ENCODE data around the gene DNAJC16. TPM values are rescaled to one million over a fixed set of nuclear protein-coding genes. Genes with fewer than 3 reads are reported as not detected.

Gene DNAJC16
- total RNA-seq, 3 donors from 2014 or later (not counting 1 experiment from before 2014, with no cell fraction given) = 18.6 to 22.8 (median 18.7) TPM

GRCh38 chr1:15618655-15619525, 92.2 kb downstream of the DNAJC16 start:
- Histone ChIP-seq H3K9me3 (ENCODE audit: control insufficient read depth, insufficient read depth, low read length) (no peaks in the 10 kb centered on the region), H3K27me3 (ENCODE audit: control insufficient read depth, insufficient read depth, low read length) (no peaks in the 10 kb centered on the region), H3K36me3 (ENCODE audit: control insufficient read depth, insufficient read depth, low read length) (no peaks in the 10 kb centered on the region), H3K27ac (ENCODE audit: low read length) (peak overlapping the region; percentile 92), H3K4me1 (ENCODE audit: control insufficient read depth, insufficient read depth, low read length) (peaks cover 25% of the 10 kb centered on the region), H3K4me3 (ENCODE audit: low read length) (peak overlapping the region; percentile 98)
- DNase-seq = peak in 1 of 2 donors; percentile 16
- ATAC-seq = no peak
- H3K27me3 Mint-ChIP-seq (ENCODE audit: low read depth in 2 of 2) = no peaks in the 10 kb centered on the region
- H3K4me1 Mint-ChIP-seq = peaks cover 48 to 54% of the 10 kb centered on the region in 2 donors
- H3K4me3 Mint-ChIP-seq = peak overlapping the region; percentile 91
- TF ChIP-seq CTCF (IDR thresholded peaks at IDR 0.05) = no peak
- H3K27ac Mint-ChIP-seq = peak overlapping the region; percentile 88 to 93
- intact Hi-C loops (cut with micrococcal nuclease) = loop anchor here (5.0 to 10.0 kb wide), 2 partner anchors 66 to 92 kb away; partner anchors contain the start of genes DNAJC16 and PLEKHM2
- no peaks in the 10 kb centered on the region for H3K36me3 Mint-ChIP-seq
- H3K9me3 Mint-ChIP-seq = no peaks in the 10 kb centered on the region
- WGBS (ENCODE audit: insufficient coverage) = 87% methylated on average over 24 of the region's 26 CpGs

DNA sequence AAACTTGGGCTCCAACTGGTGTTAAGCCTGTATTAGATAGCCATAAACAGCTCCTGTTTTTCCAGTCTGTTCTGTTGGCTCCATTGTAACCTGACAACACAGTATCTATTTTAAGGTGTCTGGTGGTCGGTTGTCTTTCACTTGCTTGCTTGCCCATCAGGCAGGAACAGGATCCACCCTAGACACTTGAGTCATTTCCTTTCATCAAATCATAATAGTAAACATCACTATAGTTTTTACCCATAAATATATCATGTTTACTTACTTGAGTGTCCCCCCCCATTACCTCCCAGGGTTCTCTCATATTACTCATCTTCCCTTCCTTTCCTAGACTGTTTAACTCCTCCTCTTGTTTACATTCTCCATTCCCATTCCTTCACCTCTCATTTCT, 93.5 kb downstream of the DNAJC16 start:
- TF ChIP-seq CTCF (IDR thresholded peaks at IDR 0.05) = no peak
- H3K9me3 ChIP-seq (ENCODE audit: control insufficient read depth, insufficient read depth, low read length) = no peaks in the 10 kb centered on the region
- Mint-ChIP-seq H3K4me1 (peaks cover 48 to 60% of the 10 kb centered on the region in 2 donors), H3K27ac (peak overlapping the region; percentile 88 to 93), H3K27me3 (ENCODE audit: low read depth in 2 of 2) (no peaks in the 10 kb centered on the region), H3K9me3 (no peaks in the 10 kb centered on the region), H3K36me3 (no peaks in the 10 kb centered on the region), H3K4me3 (peak overlapping the region; percentile 75)
- WGBS (ENCODE audit: insufficient coverage) = 11% methylated on average over 1 of the region's 1 CpG
- peak overlapping the region; percentile 31 for H3K27ac ChIP-seq (ENCODE audit: low read length)
- intact Hi-C loops (cut with micrococcal nuclease) = no loop called here
- H3K27me3 ChIP-seq (ENCODE audit: control insufficient read depth, insufficient read depth, low read length) = no peaks in the 10 kb centered on the region
- H3K4me3 ChIP-seq (ENCODE audit: low read length) = no peak overlapping the region
- peak in 1 of 3 donors; percentile 23 for ATAC-seq
- H3K36me3 ChIP-seq (ENCODE audit: control insufficient read depth, insufficient read depth, low read length) = no peaks in the 10 kb centered on the region
- peaks cover 25% of the 10 kb centered on the region for H3K4me1 ChIP-seq (ENCODE audit: control insufficient read depth, insufficient read depth, low read length)
- peak in 1 of 2 donors; percentile 45 for DNase-seq

- Mint-ChIP-seq H3K4me1 (peaks cover 50 to 60% of the 10 kb centered on the region in 2 donors), H3K36me3 (no peaks in the 10 kb centered on the region), H3K4me3 (no peak overlapping the region), H3K27ac (peak overlapping the region; percentile 20 to 93), H3K27me3 (ENCODE audit: low read depth in 2 of 2) (no peaks in the 10 kb centered on the region), H3K9me3 (no peaks in the 10 kb centered on the region)
- ATAC-seq (no peak), DNase-seq (no peak)
- no peak overlapping the region for H3K27ac ChIP-seq (ENCODE audit: low read length)
- H3K27me3 ChIP-seq (ENCODE audit: control insufficient read depth, insufficient read depth, low read length) = no peaks in the 10 kb centered on the region
- intact Hi-C loops (cut with micrococcal nuclease) = no loop called here
- H3K4me3 ChIP-seq (ENCODE audit: low read length) = no peak overlapping the region
- TF ChIP-seq CTCF (IDR thresholded peaks at IDR 0.05) = no peak
- H3K4me1 ChIP-seq (ENCODE audit: control insufficient read depth, insufficient read depth, low read length) = peaks cover 25% of the 10 kb centered on the region
- H3K9me3 ChIP-seq (ENCODE audit: control insufficient read depth, insufficient read depth, low read length) = no peaks in the 10 kb centered on the region
- WGBS (ENCODE audit: insufficient coverage) = 90% methylated on average over 3 of the region's 7 CpGs
- H3K36me3 ChIP-seq (ENCODE audit: control insufficient read depth, insufficient read depth, low read length) = no peaks in the 10 kb centered on the region
Observed at GRCh38 chr1:15620902-15621682, 94.4 kb downstream of the DNAJC16 start.

Measured in natural killer cell (primary cell).